Esophagus muscularis mucosa (tissue), 3 donors: ENCODE data around the gene CROCC.

Experiments used
- CTCF ChIP-seq, 3 experiments: fragments of 200-600 bp in 2 of 3; fragments of 450-650 bp in 1 of 3; sonication (generic) in 2 of 3; IDR thresholded peaks; one replicate each; pipeline ENCODE4 v1.5.1; 2017 to 2019; ENCODE audit warnings: antibody characterized with exemption in 3 of 3, mild to moderate bottlenecking in 2 of 3, moderate library complexity in 1 of 3
- POLR2A ChIP-seq: fragments of 450-650 bp; IDR thresholded peaks from one replicate; pipeline ENCODE4 v1.6.1; 2017; ENCODE audit warnings: antibody characterized with exemption, moderate library complexity, mild to moderate bottlenecking, low read depth
- POLR2AphosphoS5 ChIP-seq, 2 donors: sonication (generic); formaldehyde crosslinking; IDR thresholded peaks; one replicate each; pipeline ENCODE4 v1.6.1; 2017; ENCODE audit warnings: antibody characterized with exemption in 2 of 2

DNA sequence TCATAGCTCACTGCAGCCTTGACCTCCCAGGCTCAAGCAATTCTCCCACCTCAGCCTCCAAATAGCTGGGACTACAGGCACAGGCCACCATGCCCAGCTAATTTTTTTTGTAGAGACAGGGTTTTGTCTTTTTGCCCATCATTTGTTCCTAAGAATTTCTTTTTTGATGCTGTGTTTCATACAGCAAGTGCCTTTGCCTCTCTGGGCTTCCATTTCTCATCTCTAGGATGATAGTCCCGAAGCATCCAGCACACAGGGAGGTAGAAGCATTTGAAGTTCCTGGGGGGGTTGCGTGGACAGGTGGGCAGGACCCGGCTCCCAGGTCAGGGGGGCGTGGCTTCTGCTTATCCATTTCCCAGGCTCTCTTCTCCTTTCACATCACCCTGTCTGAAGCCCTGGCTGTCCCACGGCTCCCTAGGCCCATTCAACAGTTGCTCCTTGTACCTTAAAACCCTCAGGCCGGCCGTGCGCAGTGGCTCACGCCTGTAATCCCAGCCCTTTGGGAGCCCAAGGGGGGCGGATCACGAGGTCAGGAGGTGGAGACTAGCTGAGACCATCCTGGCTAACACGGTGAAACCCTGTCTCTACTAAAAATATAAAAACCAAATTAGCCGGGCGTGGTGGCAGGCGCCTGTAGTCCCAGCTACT is 86.6 kb downstream of the CROCC start:
- TF ChIP-seq POLR2A (no peak), CTCF (IDR thresholded peaks at IDR 0.05) (no peak), POLR2AphosphoS5 (IDR thresholded peaks at IDR 0.05) (no peak)
